ENCODE results near the gene ABHD11. TPM values are rescaled to one million over a fixed set of nuclear protein-coding genes. Genes with fewer than 3 reads are reported as not detected.

The ABHD11 gene
- total RNA-seq, 1 experiment from 2014 or later = 18.9 TPM

- ChIA-PET POLR2A (interaction anchor here (0.9 to 1.4 kb wide), 2 partner anchors 13 to 16 kb away, joined by 3 read pairs; partner anchors contain the start of genes BUD23 and DNAJC30), CTCF (interaction anchor here (1.2 to 1.7 kb wide), 4 partner anchors 9 to 25 kb away, joined by 3 to 9 read pairs (median 6); no protein-coding TSS in a partner anchor)
- TF ChIP-seq CTCF (IDR thresholded peaks at IDR 0.05; ENCODE audit: unreplicated experiment) = no peak
- H3K9me3 Mint-ChIP-seq (ENCODE audit: unreplicated experiment) = no peaks in the 10 kb centered on the region
- no peak overlapping the region for H3K4me3 Mint-ChIP-seq (ENCODE audit: unreplicated experiment)
- no peaks in the 10 kb centered on the region for H3K27me3 Mint-ChIP-seq (ENCODE audit: insufficient read depth, unreplicated experiment)
- H3K27ac Mint-ChIP-seq (ENCODE audit: low read depth, unreplicated experiment) = no peak overlapping the region
- no peak for DNase-seq (ENCODE audit: unreplicated experiment)
- intact Hi-C loops (cut with micrococcal nuclease) = no loop called here
- peaks cover under 1% of the 10 kb centered on the region for H3K4me1 Mint-ChIP-seq (ENCODE audit: insufficient read depth, unreplicated experiment)
- BruUV-seq (replicated peaks) = no TSS peak
- H3K36me3 Mint-ChIP-seq (ENCODE audit: insufficient read depth, unreplicated experiment) = peaks cover 63% of the 10 kb centered on the region
Observed at GRCh38 chr7:73700069-73700423, 38.6 kb downstream of the ABHD11 start.

- intact Hi-C loops (cut with micrococcal nuclease) = no loop called here
- Mint-ChIP-seq H3K27ac (ENCODE audit: low read depth, unreplicated experiment) (no peak overlapping the region), H3K27me3 (ENCODE audit: insufficient read depth, unreplicated experiment) (no peaks in the 10 kb centered on the region), H3K4me3 (ENCODE audit: unreplicated experiment) (no peak overlapping the region), H3K36me3 (ENCODE audit: insufficient read depth, unreplicated experiment) (peaks cover 66% of the 10 kb centered on the region), H3K4me1 (ENCODE audit: insufficient read depth, unreplicated experiment) (no peaks in the 10 kb centered on the region), H3K9me3 (ENCODE audit: unreplicated experiment) (no peaks in the 10 kb centered on the region)
- POLR2A ChIA-PET = interaction anchor here (0.7 to 1.4 kb wide), 3 partner anchors 14 to 1950 kb away, joined by 3 read pairs; partner anchors contain the start of genes BUD23 and DNAJC30
- TF ChIP-seq CTCF (IDR thresholded peaks at IDR 0.05; ENCODE audit: unreplicated experiment) = no peak
- CTCF ChIA-PET = interaction anchor here (1.6 to 1.7 kb wide), 2 partner anchors 8 to 15 kb away, joined by 6 to 9 read pairs; no protein-coding TSS in a partner anchor
- BruUV-seq (replicated peaks) = no TSS peak
- no peak for DNase-seq (ENCODE audit: unreplicated experiment)
Observed at GRCh38 chr7:73699370-73700068, 39.1 kb downstream of the ABHD11 start.

- no peak overlapping the region for H3K27ac Mint-ChIP-seq (ENCODE audit: low read depth, unreplicated experiment)
- POLR2A ChIA-PET = interaction anchor here (0.7 kb wide), 1 partner anchor 1951 kb away, joined by 3 read pairs; no protein-coding TSS in a partner anchor
- CTCF ChIA-PET = interaction anchor here (0.7 to 1.3 kb wide), 3 partner anchors 11 to 91 kb away, joined by 3 to 7 read pairs (median 3); no protein-coding TSS in a partner anchor
- H3K4me1 Mint-ChIP-seq (ENCODE audit: insufficient read depth, unreplicated experiment) = no peaks in the 10 kb centered on the region
- BruUV-seq (replicated peaks) = no TSS peak
- intact Hi-C loops (cut with micrococcal nuclease) = no loop called here
- H3K9me3 Mint-ChIP-seq (ENCODE audit: unreplicated experiment) = no peaks in the 10 kb centered on the region
- H3K36me3 Mint-ChIP-seq (ENCODE audit: insufficient read depth, unreplicated experiment) = peaks cover 74% of the 10 kb centered on the region
- H3K4me3 Mint-ChIP-seq (ENCODE audit: unreplicated experiment) = no peak overlapping the region
- no peak for DNase-seq (ENCODE audit: unreplicated experiment)
- H3K27me3 Mint-ChIP-seq (ENCODE audit: insufficient read depth, unreplicated experiment) = no peaks in the 10 kb centered on the region
- no peak for TF ChIP-seq CTCF (IDR thresholded peaks at IDR 0.05; ENCODE audit: unreplicated experiment)
Observed at GRCh38 chr7:73698410-73698809, 40.2 kb downstream of the ABHD11 start.

GRCh38 chr7:73696372-73696771, 42.2 kb downstream of the ABHD11 start:
- DNase-seq (ENCODE audit: unreplicated experiment) = no peak
- intact Hi-C loops (cut with micrococcal nuclease) = no loop called here
- Mint-ChIP-seq H3K4me1 (ENCODE audit: insufficient read depth, unreplicated experiment) (no peaks in the 10 kb centered on the region), H3K27me3 (ENCODE audit: insufficient read depth, unreplicated experiment) (no peaks in the 10 kb centered on the region), H3K4me3 (ENCODE audit: unreplicated experiment) (no peak overlapping the region), H3K27ac (ENCODE audit: low read depth, unreplicated experiment) (no peak overlapping the region), H3K36me3 (ENCODE audit: insufficient read depth, unreplicated experiment) (peaks cover 87% of the 10 kb centered on the region), H3K9me3 (ENCODE audit: unreplicated experiment) (no peaks in the 10 kb centered on the region)
- BruUV-seq (replicated peaks) = no TSS peak
- no peak for TF ChIP-seq CTCF (IDR thresholded peaks at IDR 0.05; ENCODE audit: unreplicated experiment)
- POLR2A ChIA-PET = no interaction called here
- CTCF ChIA-PET = interaction anchor here (0.6 to 1.2 kb wide), 3 partner anchors 10 to 116 kb away, joined by 3 to 5 read pairs (median 4); partner anchors contain the start of gene VPS37D
